NT2/D1 (cell line): ENCODE results near the gene GLG1.
"Not testable (repeated sequence)": the region's sequence is repeated elsewhere in the genome, so short reads cannot be mapped to it uniquely, and the experiment has no call there.

ENCODE experiments used
- YY1 ChIP-seq: IDR thresholded peaks from 2 replicates; pipeline ENCODE4 v1.6.1; 2011; ENCODE audit not compliant: insufficient read length, insufficient read depth
- ZNF274 ChIP-seq: IDR thresholded peaks from 2 replicates; pipeline ENCODE4 v1.6.1; 2011; ENCODE audit warnings: mild to moderate bottlenecking, low read depth, low read length

- not testable (repeated sequence) for TF ChIP-seq YY1, ZNF274
Measured at GRCh38 chr16:74412775-74413390, 194.0 kb downstream of the GLG1 start.
